Measurements from ENCODE around the gene CIAO2A. TPM values are rescaled to one million over a fixed set of nuclear protein-coding genes. Genes with fewer than 3 reads are reported as not detected.
"Not testable (repeated sequence)": the region's sequence is repeated elsewhere in the genome, so short reads cannot be mapped to it uniquely, and the experiment has no call there.

Gene CIAO2A
- polyA plus RNA-seq (ENCODE audit: insufficient read length) = 86.7 TPM
- long read RNA-seq, donor 1, transcript CIAO2A-201 (5 exons, 1,105 nt) = major isoform, 67 of 81 reads
- long read RNA-seq, donor 1, transcript CIAO2A-202 (4 exons, 826 nt) = minor isoform, 14 of 81 reads
- long read RNA-seq, donor 1, partial matches to known transcripts = 0 of 81 reads
- long read RNA-seq, donor 1, other reads (novel, unspliced or antisense) = 0 of 81 reads
- long read RNA-seq, donor 2, transcript CIAO2A-202 (4 exons, 826 nt) = minor isoform, 11 of 48 reads
- long read RNA-seq, donor 2, transcript CIAO2A-201 (5 exons, 1,105 nt) = major isoform, 35 of 48 reads
- long read RNA-seq, donor 2, partial matches to known transcripts = 0 of 48 reads
- long read RNA-seq, donor 2, other reads (novel, unspliced or antisense) = 0 of 48 reads
- long read RNA-seq, donor 3, transcript CIAO2A-201 (5 exons, 1,105 nt) = major isoform, 43 of 56 reads
- long read RNA-seq, donor 3, transcript CIAO2A-202 (4 exons, 826 nt) = minor isoform, 12 of 56 reads
- long read RNA-seq, donor 3, partial matches to known transcripts = 0 of 56 reads
- long read RNA-seq, donor 3, other reads (novel, unspliced or antisense) = 0 of 56 reads
- long read RNA-seq, donor 4, transcript CIAO2A-201 (5 exons, 1,105 nt) = major isoform, 7 of 14 reads
- long read RNA-seq, donor 4, transcript CIAO2A-202 (4 exons, 826 nt) = minor isoform, 6 of 14 reads
- long read RNA-seq, donor 4, partial matches to known transcripts = 0 of 14 reads
- long read RNA-seq, donor 4, other reads (novel, unspliced or antisense) = 0 of 14 reads
- long read RNA-seq, donor 5, transcript CIAO2A-201 (5 exons, 1,105 nt) = major isoform, 110 of 152 reads
- long read RNA-seq, donor 5, transcript CIAO2A-202 (4 exons, 826 nt) = minor isoform, 32 of 152 reads
- long read RNA-seq, donor 5, partial matches to known transcripts = 10 of 152 reads
- long read RNA-seq, donor 5, other reads (novel, unspliced or antisense) = 0 of 152 reads
- long read RNA-seq, donor 6, transcript CIAO2A-201 (5 exons, 1,105 nt) = major isoform, 43 of 63 reads
- long read RNA-seq, donor 6, transcript CIAO2A-202 (4 exons, 826 nt) = minor isoform, 14 of 63 reads
- long read RNA-seq, donor 6, partial matches to known transcripts = 5 of 63 reads
- long read RNA-seq, donor 6, other reads (novel, unspliced or antisense) = 0 of 63 reads
- long read RNA-seq, donor 7, transcript CIAO2A-201 (5 exons, 1,105 nt) = major isoform, 94 of 128 reads
- long read RNA-seq, donor 7, transcript CIAO2A-202 (4 exons, 826 nt) = minor isoform, 24 of 128 reads
- long read RNA-seq, donor 7, partial matches to known transcripts = 6 of 128 reads
- long read RNA-seq, donor 7, other reads (novel, unspliced or antisense) = 0 of 128 reads
- long read RNA-seq, donor 8, transcript CIAO2A-202 (4 exons, 826 nt) = minor isoform, 11 of 30 reads
- long read RNA-seq, donor 8, transcript CIAO2A-201 (5 exons, 1,105 nt) = major isoform, 17 of 30 reads
- long read RNA-seq, donor 8, partial matches to known transcripts = 0 of 30 reads
- long read RNA-seq, donor 8, other reads (novel, unspliced or antisense) = 0 of 30 reads

- DNase-seq = peak; percentile 98
Measured at GRCh38 chr15:64093627-64094417, at the start of gene CIAO2A. CIAO2A (minus strand) TSS chr15:64093838; CDS start chr15:64093768, 70 bp downstream.

DNA sequence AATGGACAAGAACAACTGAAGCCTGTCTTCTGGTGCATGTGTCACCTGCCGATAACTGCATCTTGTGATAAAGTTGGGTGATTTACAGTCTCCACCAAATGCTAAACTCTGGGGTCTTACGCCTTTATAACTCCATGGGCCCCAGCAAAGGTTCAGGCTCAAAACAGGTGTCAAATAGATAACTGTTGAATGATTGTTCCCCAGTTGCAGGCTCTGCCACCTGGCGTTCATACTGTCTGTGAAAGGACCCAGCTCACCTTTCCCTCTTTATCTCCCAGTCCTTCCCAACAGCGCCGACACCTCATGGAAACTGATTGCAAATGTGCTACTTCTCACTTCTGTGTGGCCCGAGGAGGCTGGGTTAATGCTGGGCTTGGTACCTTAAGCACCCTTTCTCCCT, 49.6 kb upstream of the CIAO2A start:
- DNase-seq = no peak

DNA sequence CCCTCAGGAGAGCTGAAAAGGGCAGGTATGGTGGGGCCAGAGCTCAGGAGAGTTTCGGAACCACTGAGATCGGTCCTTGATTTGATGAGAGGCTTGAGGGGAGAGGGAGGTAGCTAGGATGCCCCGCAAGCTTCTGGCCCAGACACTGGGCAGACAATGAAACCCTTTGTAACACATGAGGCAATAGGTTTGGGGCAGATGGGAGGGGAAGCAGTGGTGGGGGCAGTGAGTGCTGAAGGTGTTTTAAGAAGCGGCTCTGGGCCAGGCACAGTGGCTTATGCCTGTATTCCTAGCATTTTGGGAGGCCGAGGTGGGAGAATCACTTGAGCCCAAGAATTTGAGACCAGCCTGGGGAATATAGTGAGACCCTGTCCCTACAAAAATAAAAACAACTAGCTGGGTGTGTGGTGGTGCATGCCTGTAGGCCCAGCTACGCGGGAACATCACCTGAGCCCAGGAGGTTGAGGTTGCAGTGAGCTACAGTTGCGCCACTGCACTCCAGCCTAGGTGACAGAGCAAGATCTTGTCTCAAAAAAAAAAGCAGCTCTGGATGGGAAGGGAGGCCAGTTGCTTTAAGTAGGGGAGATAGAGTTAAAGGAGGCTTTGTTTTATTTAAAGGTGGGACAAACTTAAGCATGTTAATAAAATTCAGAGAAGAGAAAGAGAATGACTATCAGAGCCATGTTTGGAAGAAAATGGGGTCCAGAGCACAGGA, 48.3 kb upstream of the CIAO2A start:
- no peak for DNase-seq

DNA sequence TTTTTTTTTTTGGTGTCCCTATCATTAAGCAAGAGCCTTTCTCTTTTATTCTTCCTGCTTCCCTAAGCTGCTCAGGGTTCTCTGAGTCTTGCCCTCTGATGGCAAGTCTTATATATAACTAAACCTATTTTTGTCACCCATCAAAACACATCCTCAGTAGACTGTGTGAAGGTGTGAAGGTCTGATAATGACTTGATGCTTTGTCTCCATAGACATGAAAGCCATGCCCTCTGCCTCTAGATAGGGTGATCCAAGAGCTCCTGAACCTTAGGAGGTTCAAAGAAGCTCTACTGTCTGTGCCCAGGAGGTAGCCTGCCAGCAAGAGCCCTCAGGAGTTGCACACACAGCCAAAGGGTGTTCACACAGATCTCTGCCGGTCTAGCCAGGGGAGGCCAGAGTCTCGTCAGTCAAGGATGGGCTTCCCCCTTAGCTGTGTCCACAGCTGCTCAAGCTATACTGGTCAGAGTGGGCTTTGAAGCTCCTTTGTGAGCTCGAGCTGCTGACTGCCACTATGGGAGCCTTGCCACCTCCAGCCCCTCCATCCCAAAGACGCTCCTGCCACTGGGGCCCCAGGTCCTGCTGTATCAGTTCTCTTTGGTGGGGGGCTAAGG, 44.8 kb upstream of the CIAO2A start:
- no peak for DNase-seq

- DNase-seq = no peak
Measured at GRCh38 chr15:64137226-64137833, 43.7 kb upstream of the CIAO2A start.

GRCh38 chr15:64136347-64136746, 42.7 kb upstream of the CIAO2A start:
- no peak for DNase-seq

DNA sequence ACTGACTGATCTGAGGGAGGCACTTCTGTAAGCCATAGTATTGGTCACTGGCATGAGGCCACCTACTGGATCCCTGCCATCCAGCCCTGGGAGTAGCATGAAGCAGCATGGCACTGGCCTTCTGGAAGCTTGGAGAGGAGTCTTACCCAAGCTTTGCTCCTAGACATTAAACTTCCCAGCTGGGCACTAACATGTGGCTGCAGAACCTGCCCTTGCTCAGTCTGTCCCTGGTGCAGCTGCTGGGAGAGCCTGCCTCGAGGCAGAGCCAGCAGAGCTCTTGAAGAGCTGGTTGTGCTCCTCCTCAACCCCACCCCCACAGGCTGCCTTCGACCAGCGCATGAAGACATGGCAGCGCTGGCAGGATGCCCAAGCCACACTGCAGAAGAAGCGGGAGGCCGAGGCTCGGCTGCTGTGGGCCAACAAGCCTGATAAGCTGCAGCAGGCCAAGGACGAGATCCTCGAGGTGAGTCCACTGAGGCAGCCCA, 40.7 kb upstream of the CIAO2A start:
- DNase-seq = no peak

- DNase-seq = no peak
Measured at GRCh38 chr15:64133623-64134344, 40.1 kb upstream of the CIAO2A start.

GRCh38 chr15:64132217-64132616, 38.6 kb upstream of the CIAO2A start:
- no peak for DNase-seq

DNA sequence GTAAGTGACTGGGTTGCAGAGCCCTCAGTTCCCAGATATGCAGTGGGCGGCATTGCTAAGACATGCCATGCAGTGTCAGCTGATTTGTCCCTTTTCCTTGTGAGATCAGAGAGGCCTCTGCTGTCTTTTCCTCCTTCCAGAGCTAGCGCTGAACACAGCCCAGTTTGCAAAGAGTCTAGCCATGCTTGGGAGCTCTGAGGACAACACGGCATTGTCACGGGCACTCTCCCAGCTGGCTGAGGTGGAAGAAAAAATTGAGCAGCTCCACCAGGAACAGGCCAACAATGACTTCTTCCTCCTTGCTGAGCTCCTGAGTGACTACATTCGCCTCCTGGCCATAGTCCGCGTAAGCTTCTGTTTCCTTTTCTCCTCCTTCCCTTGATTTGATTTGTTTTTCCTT, 37.9 kb upstream of the CIAO2A start:
- no peak for DNase-seq

- no peak for DNase-seq
Measured at GRCh38 chr15:64130159-64130558, 36.5 kb upstream of the CIAO2A start.

DNA sequence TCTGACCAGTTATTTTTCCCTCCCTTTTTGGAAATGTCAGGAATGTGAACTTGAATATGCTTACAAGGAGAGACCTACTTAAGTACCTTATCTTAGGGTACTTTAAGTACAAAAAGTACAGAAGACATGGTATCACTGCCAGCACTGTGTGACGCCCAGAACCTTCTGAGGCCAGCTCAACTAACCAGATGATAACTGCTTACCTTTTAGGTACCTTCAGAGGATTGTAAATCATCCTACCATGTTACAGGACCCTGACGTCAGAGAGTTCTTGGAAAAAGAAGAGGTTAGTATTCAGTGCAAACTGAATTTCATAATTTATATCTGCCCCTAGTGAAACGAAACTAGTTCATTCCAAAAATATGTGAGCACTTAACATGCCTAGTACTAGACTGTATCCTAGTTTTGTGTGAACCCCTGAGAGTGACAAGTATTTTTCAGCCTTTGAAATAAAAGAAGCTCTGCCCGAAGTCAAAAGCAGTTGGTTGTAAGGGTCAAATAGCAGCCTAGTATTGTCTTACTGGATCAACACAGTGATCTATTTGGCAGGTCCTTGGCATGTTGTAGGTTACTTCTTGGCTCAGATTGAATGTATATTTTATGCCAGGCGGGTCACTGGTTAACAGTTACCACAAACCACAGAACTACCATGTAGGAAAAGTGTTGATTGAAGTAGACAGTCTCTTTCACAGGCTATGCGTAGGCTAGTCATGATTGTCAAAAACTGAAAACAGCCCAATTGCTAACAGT, 34.1 kb upstream of the CIAO2A start:
- DNase-seq = no peak

- no peak for DNase-seq
Measured at GRCh38 chr15:64125978-64126377, 32.3 kb upstream of the CIAO2A start.

GRCh38 chr15:64122936-64123351, 29.3 kb upstream of the CIAO2A start:
- no peak for DNase-seq

- no peak for DNase-seq
Measured at GRCh38 chr15:64122444-64122843, 28.8 kb upstream of the CIAO2A start.

- no peak for DNase-seq
Measured at GRCh38 chr15:64121614-64122013, 28.0 kb upstream of the CIAO2A start.

DNA sequence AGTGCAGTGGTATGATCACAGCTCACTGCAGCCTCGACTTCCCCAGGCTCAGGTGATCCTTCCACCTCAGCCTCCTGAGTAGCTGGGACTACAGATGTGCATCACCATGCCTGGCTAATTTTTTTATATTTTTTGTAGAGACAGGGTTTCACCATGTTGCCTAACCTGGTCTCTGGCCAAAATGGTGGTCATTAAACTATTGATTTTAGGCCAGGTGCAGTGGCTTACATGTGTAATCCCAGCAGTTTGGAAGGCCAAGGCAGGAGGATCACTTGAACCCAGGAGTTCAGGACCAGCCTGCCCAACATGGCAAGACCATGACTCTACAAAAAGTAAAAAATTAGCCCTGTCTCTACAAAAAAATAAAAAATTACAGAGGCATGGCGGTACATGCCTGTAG, 26.7 kb upstream of the CIAO2A start:
- not testable (repeated sequence) for DNase-seq
